HFF-Myc (cell line): ENCODE data around the gene TMEM248.
"Not testable (repeated sequence)": the region's sequence is repeated elsewhere in the genome, so short reads cannot be mapped to it uniquely, and the experiment has no call there.

Experiments used
- DNase-seq: peaks from one replicate; pipeline ENCODE4 v3.0.0-alpha.2; 2011; ENCODE audit warnings: low read depth; ENCODE audit errors: extremely low read depth
- H3K4me3 ChIP-seq: replicated peaks from 2 replicates; pipeline ENCODE4 v1.5.1; 2011; ENCODE audit warnings: low read depth, mild to moderate bottlenecking, control low read depth, low read length
- CTCF ChIP-seq: IDR thresholded peaks from 2 replicates; pipeline ENCODE4 v1.5.1; 2012; ENCODE audit warnings: mild to moderate bottlenecking, low read depth, low read length, control low read depth; ENCODE audit errors: missing control alignments

Gene TMEM248

GRCh38 chr7:66920769-66921395, at the start of gene TMEM248:
TMEM248 (plus strand) TSS chr7:66921225; CDS start chr7:66941866, 20,641 bp downstream.
- DNase-seq = peak; percentile 60
- H3K4me3 ChIP-seq = peak within 1 kb of the TSS; percentile 95

GRCh38 chr7:66873476-66873875, 47.5 kb upstream of the TMEM248 start:
- DNase-seq = no peak
- H3K4me3 ChIP-seq = no peak overlapping the region
- TF ChIP-seq CTCF = no peak

More at GRCh38 chr7:66920769-66921395, at the start of gene TMEM248:
- no peak for TF ChIP-seq CTCF

- DNase-seq = no peak
- TF ChIP-seq CTCF = no peak
- no peak overlapping the region for H3K4me3 ChIP-seq
Observed at GRCh38 chr7:66877577-66878300, 43.3 kb upstream of the TMEM248 start.

GRCh38 chr7:66878301-66878685, 42.7 kb upstream of the TMEM248 start:
- not testable (repeated sequence) for DNase-seq, H3K4me3 ChIP-seq

- TF ChIP-seq CTCF = no peak
- H3K4me3 ChIP-seq = no peak overlapping the region
- no peak for DNase-seq
Observed at GRCh38 chr7:66880053-66880452, 41.0 kb upstream of the TMEM248 start.

- not testable (repeated sequence) for H3K4me3 ChIP-seq, DNase-seq
Observed at GRCh38 chr7:66880577-66880976, 40.4 kb upstream of the TMEM248 start.

- TF ChIP-seq CTCF = no peak
- no peak overlapping the region for H3K4me3 ChIP-seq
- no peak for DNase-seq
Observed at GRCh38 chr7:66883716-66884115, 37.3 kb upstream of the TMEM248 start.

- not testable (repeated sequence) for DNase-seq
Observed at GRCh38 chr7:66884556-66884955, 36.5 kb upstream of the TMEM248 start.

More at GRCh38 chr7:66884556-66884955, 36.5 kb upstream of the TMEM248 start:
- not testable (repeated sequence) for H3K4me3 ChIP-seq
